MCF 10A (cell line): ENCODE data around the gene TAOK3. TPM values are rescaled to one million over a fixed set of nuclear protein-coding genes. Genes with fewer than 3 reads are reported as not detected.
"Not testable (repeated sequence)": the region's sequence is repeated elsewhere in the genome, so short reads cannot be mapped to it uniquely, and the experiment has no call there.

ENCODE experiments used
- BruUV-seq: library from RNA; stranded (reverse); fragments of 400-500 nt; replicated peaks from 2 replicates; lab custom pipeline; 2021; lab: Mats Ljungman, UMichigan
- CTCF ChIA-PET: fragments of 300-600 bp; sonication (Branson Sonifier 250); formaldehyde crosslinking; extraction: SDS; loops from one replicate; lab custom pipeline; 2021; ENCODE audit warnings: antibody characterized with exemption, inconsistent platforms; lab: Yijun Ruan, JAX
- POLR2A ChIA-PET: fragments of 300-600, 350-650 bp; sonication (Branson Sonifier 250); formaldehyde crosslinking; extraction: SDS; loops from one replicate; lab custom pipeline; 2020; ENCODE audit warnings: antibody characterized with exemption, inconsistent platforms; lab: Yijun Ruan, JAX
- DNase-seq: peaks from one replicate; pipeline ENCODE4 v3.0.0-alpha.2; 2018; ENCODE audit not compliant: unreplicated experiment
- H3K27ac Mint-ChIP-seq: one replicate; pipeline ENCODE4 v1.8.0; 2022; ENCODE audit warnings: mild to moderate bottlenecking, low read depth, mixed read lengths; ENCODE audit not compliant: unreplicated experiment
- H3K27me3 Mint-ChIP-seq: one replicate; pipeline ENCODE4 v1.8.0; 2022; ENCODE audit warnings: mixed read lengths; ENCODE audit not compliant: insufficient read depth, unreplicated experiment
- H3K36me3 Mint-ChIP-seq: one replicate; pipeline ENCODE4 v1.8.0; 2022; ENCODE audit warnings: mild to moderate bottlenecking, moderate library complexity, mixed read lengths; ENCODE audit not compliant: insufficient read depth, unreplicated experiment
- H3K4me1 Mint-ChIP-seq: one replicate; pipeline ENCODE4 v1.8.0; 2022; ENCODE audit warnings: mixed read lengths; ENCODE audit not compliant: insufficient read depth, unreplicated experiment
- H3K4me3 Mint-ChIP-seq: one replicate; pipeline ENCODE4 v1.8.0; 2022; ENCODE audit warnings: mild to moderate bottlenecking, moderate library complexity, mixed read lengths; ENCODE audit not compliant: unreplicated experiment
- H3K9me3 Mint-ChIP-seq: one replicate; pipeline ENCODE4 v1.8.0; 2022; ENCODE audit warnings: mixed read lengths; ENCODE audit not compliant: unreplicated experiment
- CTCF ChIP-seq: fragments of 200-600 bp; IDR thresholded peaks from one replicate; pipeline ENCODE4 v1.8.0; 2022; ENCODE audit warnings: antibody characterized with exemption, mild to moderate bottlenecking; ENCODE audit not compliant: unreplicated experiment
- intact Hi-C: fragments of 100-400 bp; cut with micrococcal nuclease; formaldehyde crosslinking; loops from 2 replicates; pipeline ENCODE4 v1.14.1; 2022
- total RNA-seq: library from RNA; stranded (reverse); gene quantifications from 2 replicates; pipeline ENCODE4 v1.2.3, GENCODE V29; 2022

The TAOK3 gene
- total RNA-seq, 1 experiment from 2014 or later, result 28.6 TPM

- Mint-ChIP-seq H3K4me1 (peaks cover 13% of the 10 kb centered on the region), H3K9me3 (no peaks in the 10 kb centered on the region), H3K36me3 (no peaks in the 10 kb centered on the region), H3K27me3 (no peaks in the 10 kb centered on the region), H3K4me3 (peak overlapping the region; percentile 36), H3K27ac (peak overlapping the region; percentile 69)
- ChIA-PET POLR2A (interaction anchor here (0.6 to 4.5 kb wide), 16 partner anchors 8 to 253 kb away, joined by 3 to 35 read pairs (median 4); partner anchors contain the start of genes SUDS3, TAOK3 and VSIG10), CTCF (interaction anchor here (0.6 to 3.3 kb wide), 13 partner anchors 11 to 192 kb away, joined by 3 to 32 read pairs (median 4); partner anchors contain the start of gene SUDS3)
- intact Hi-C loops, result loop anchor here (1.0 kb wide), 1 partner anchor 50 kb away; no protein-coding TSS in a partner anchor
- no TSS peak for BruUV-seq
- TF ChIP-seq CTCF, result peak; percentile 7
- DNase-seq, result peak; percentile 67
Measured at GRCh38 chr12:118357257-118358007, 15.3 kb downstream of the TAOK3 start.

GRCh38 chr12:118356809-118357256 lies 15.9 kb downstream of the TAOK3 start:
- ChIA-PET CTCF (interaction anchor here (0.7 to 3.3 kb wide), 6 partner anchors 10 to 190 kb away, joined by 3 to 32 read pairs (median 4); partner anchors contain the start of gene SUDS3), POLR2A (interaction anchor here (0.7 to 4.5 kb wide), 14 partner anchors 9 to 253 kb away, joined by 3 to 35 read pairs (median 4); partner anchors contain the start of genes SUDS3, TAOK3 and VSIG10)
- TF ChIP-seq CTCF, result no peak
- Mint-ChIP-seq H3K27me3 (no peaks in the 10 kb centered on the region), H3K4me3 (peak overlapping the region; percentile 36), H3K36me3 (no peaks in the 10 kb centered on the region), H3K4me1 (peaks cover 13% of the 10 kb centered on the region), H3K9me3 (no peaks in the 10 kb centered on the region), H3K27ac (peak overlapping the region; percentile 69)
- DNase-seq, result peak; percentile 74
- BruUV-seq, result no TSS peak
- intact Hi-C loops, result loop anchor here (1.0 kb wide), 1 partner anchor 50 kb away; no protein-coding TSS in a partner anchor

GRCh38 chr12:118355843-118356242 lies 16.9 kb downstream of the TAOK3 start:
- no peak for TF ChIP-seq CTCF
- intact Hi-C loops, result no loop called here
- Mint-ChIP-seq H3K9me3 (no peaks in the 10 kb centered on the region), H3K4me3 (no peak overlapping the region), H3K27ac (peak overlapping the region; percentile 69), H3K36me3 (no peaks in the 10 kb centered on the region), H3K27me3 (no peaks in the 10 kb centered on the region), H3K4me1 (peaks cover 13% of the 10 kb centered on the region)
- ChIA-PET POLR2A (interaction anchor here (0.8 to 4.5 kb wide), 4 partner anchors 10 to 44 kb away, joined by 5 to 29 read pairs (median 12); partner anchors contain the start of gene TAOK3), CTCF (interaction anchor here (0.6 to 2.3 kb wide), 7 partner anchors 13 to 1433 kb away, joined by 3 to 15 read pairs (median 3); partner anchors contain the start of gene SUDS3)
- no TSS peak for BruUV-seq
- no peak for DNase-seq

- CTCF ChIA-PET, result interaction anchor here (0.6 to 2.3 kb wide), 4 partner anchors 21 to 190 kb away, joined by 3 to 15 read pairs (median 3); partner anchors contain the start of gene SUDS3
- TF ChIP-seq CTCF, result no peak
- BruUV-seq, result no TSS peak
- Mint-ChIP-seq H3K27ac (no peak overlapping the region), H3K4me3 (no peak overlapping the region), H3K27me3 (no peaks in the 10 kb centered on the region), H3K36me3 (no peaks in the 10 kb centered on the region), H3K9me3 (no peaks in the 10 kb centered on the region), H3K4me1 (peaks cover 13% of the 10 kb centered on the region)
- POLR2A ChIA-PET, result interaction anchor here (3.9 to 4.5 kb wide), 2 partner anchors 9 to 18 kb away, joined by 11 to 29 read pairs; partner anchors contain the start of gene TAOK3
- no peak for DNase-seq
- intact Hi-C loops, result no loop called here
Measured at GRCh38 chr12:118354903-118355302, 17.8 kb downstream of the TAOK3 start.

GRCh38 chr12:118354503-118354902 lies 18.2 kb downstream of the TAOK3 start:
- H3K9me3 Mint-ChIP-seq, intact Hi-C loops, DNase-seq, H3K27me3 Mint-ChIP-seq, H3K36me3 Mint-ChIP-seq, BruUV-seq, H3K4me3 Mint-ChIP-seq, H3K27ac Mint-ChIP-seq: not testable (repeated sequence)
- POLR2A ChIA-PET, result interaction anchor here (3.9 kb wide), 1 partner anchor 9 kb away, joined by 11 read pairs; no protein-coding TSS in a partner anchor
- peaks cover 13% of the 10 kb centered on the region for H3K4me1 Mint-ChIP-seq
- CTCF ChIA-PET, result interaction anchor here (0.6 to 2.3 kb wide), 3 partner anchors 14 to 97 kb away, joined by 3 to 15 read pairs (median 3); partner anchors contain the start of gene SUDS3
